WERI-Rb-1 (cell line): ENCODE results near the gene EDAR.

Source experiments
- DNase-seq: peaks from one replicate; pipeline ENCODE4 v3.0.0-alpha.2; 2020
- H3K27ac ChIP-seq: fragments of 250-450 bp; sonication (Bioruptor Pico); 2 replicates; pipeline ENCODE4 v1.5.1; 2020; ENCODE audit warnings: mild to moderate bottlenecking, moderate library complexity
- H3K27me3 ChIP-seq: fragments of 250-450 bp; sonication (Bioruptor Pico); 2 replicates; pipeline ENCODE4 v1.5.1; 2021; ENCODE audit warnings: mild to moderate bottlenecking, low read depth, moderate library complexity; ENCODE audit not compliant: insufficient read depth, severe bottlenecking
- H3K36me3 ChIP-seq: fragments of 250-450 bp; sonication (Bioruptor Pico); 2 replicates; pipeline ENCODE4 v1.5.1; 2020; ENCODE audit warnings: mild to moderate bottlenecking, moderate library complexity
- H3K4me3 ChIP-seq: 2 replicates; pipeline ENCODE4 v1.5.1; 2011; ENCODE audit warnings: low read depth, mild to moderate bottlenecking, control low read depth, low read length
- H3K9me3 ChIP-seq: fragments of 250-450 bp; sonication (Bioruptor Pico); 2 replicates; pipeline ENCODE4 v1.5.1; 2021; ENCODE audit warnings: mild to moderate bottlenecking, moderate library complexity; ENCODE audit not compliant: severe bottlenecking
- CTCF ChIP-seq: IDR thresholded peaks from 2 replicates; pipeline ENCODE4 v1.5.1; 2011; ENCODE audit warnings: low read depth, mild to moderate bottlenecking, control low read depth, inconsistent platforms, low read length

Gene EDAR

DNA sequence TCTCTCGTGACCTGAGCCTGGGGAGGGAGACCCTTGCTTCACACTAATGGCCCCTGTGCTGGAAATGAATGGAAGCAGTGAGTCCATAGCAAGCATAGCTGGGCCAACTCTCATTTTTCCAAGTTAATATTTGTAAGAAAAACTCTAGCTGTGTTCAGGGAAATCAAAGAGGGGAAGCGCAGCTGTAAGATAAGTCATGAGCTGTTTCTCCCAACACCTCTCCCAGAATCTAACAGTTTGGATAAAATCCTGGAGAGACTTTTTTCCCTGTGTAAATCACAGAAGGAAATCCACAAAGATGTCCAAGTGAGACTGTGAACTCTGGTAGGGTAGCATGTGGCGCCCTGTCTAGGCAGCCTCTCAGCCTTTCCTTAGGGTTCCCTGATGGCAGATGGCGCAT, 27.2 kb downstream of the EDAR start:
- Histone ChIP-seq H3K9me3 (no peaks in the 10 kb centered on the region), H3K27ac (no peak overlapping the region), H3K4me3 (no peak overlapping the region), H3K36me3 (no peaks in the 10 kb centered on the region), H3K27me3 (no peaks in the 10 kb centered on the region)
- DNase-seq: no peak
- no peak for TF ChIP-seq CTCF

DNA sequence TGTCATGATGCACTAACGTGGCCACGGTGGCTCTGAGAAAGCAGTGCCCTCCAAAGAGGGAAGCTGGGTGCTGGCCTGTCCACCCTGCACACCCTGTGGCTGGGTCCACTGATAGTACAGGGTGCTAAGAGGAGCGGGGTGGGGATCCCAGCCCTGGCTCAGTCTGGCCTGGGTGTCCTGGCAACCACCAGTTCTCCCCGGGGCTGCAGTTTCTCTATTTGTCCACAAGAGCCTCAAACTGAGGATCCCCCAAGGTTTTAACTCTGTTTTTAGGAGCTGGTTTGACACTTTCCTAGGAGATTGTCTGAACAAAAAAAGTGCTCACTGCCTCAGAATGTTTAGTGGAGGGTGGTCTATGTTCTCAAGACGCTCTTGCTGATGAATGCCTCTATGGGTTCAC, 29.0 kb downstream of the EDAR start:
- Histone ChIP-seq H3K27ac (no peak overlapping the region), H3K36me3 (no peaks in the 10 kb centered on the region), H3K4me3 (no peak overlapping the region), H3K27me3 (no peaks in the 10 kb centered on the region), H3K9me3 (no peaks in the 10 kb centered on the region)
- TF ChIP-seq CTCF: no peak
- DNase-seq: no peak

DNA sequence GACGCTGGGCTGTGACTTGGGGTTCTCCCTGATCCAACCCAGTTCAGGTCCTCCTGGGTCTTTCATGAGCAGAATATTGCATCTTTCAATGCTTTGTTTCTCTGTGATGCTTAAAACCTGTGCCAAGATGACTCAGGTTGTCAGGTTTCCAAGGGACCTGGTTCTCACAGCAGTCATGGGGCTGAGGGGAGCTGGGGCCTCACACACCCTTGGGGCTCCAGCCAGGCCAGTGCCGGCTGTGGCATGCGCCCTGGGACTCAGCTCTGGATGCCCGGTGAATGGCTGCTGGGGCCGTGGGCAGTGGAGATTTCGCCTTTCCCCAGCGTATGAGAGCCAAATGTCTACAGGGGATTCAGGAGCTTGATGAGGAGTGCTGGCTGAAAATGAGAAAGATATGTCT, 29.6 kb downstream of the EDAR start:
- no peak for DNase-seq
- H3K9me3 ChIP-seq: no peaks in the 10 kb centered on the region
- no peak overlapping the region for H3K27ac ChIP-seq
- TF ChIP-seq CTCF: no peak
- H3K4me3 ChIP-seq: no peak overlapping the region
- H3K36me3 ChIP-seq: no peaks in the 10 kb centered on the region
- H3K27me3 ChIP-seq: no peaks in the 10 kb centered on the region

- Histone ChIP-seq H3K36me3 (no peaks in the 10 kb centered on the region), H3K27me3 (no peaks in the 10 kb centered on the region), H3K4me3 (no peak overlapping the region), H3K27ac (no peak overlapping the region), H3K9me3 (no peaks in the 10 kb centered on the region)
- no peak for DNase-seq
- no peak for TF ChIP-seq CTCF
Observed at GRCh38 chr2:108958632-108959341, 30.2 kb downstream of the EDAR start.

DNA sequence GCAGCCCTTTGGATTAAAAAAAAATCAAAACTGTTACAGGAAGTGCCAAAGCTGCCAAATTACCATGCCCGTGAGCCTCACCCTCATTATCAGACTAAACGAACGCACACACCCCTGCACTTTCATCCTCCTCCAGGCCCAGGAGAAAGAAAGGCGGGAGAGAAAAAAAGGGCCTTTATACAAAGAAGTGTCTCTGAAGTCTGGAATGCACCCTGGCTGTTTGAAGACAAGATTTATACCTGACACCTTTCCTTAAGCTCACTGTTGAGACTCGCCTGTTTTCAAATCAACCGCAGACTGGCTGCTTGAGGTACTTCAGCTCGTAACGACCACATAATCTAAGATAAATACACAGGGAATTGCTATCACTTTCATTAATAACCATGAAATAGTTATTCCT, 31.0 kb downstream of the EDAR start:
- H3K9me3 ChIP-seq: no peaks in the 10 kb centered on the region
- H3K36me3 ChIP-seq: no peaks in the 10 kb centered on the region
- H3K27ac ChIP-seq: no peak overlapping the region
- no peak overlapping the region for H3K4me3 ChIP-seq
- TF ChIP-seq CTCF: no peak
- DNase-seq: no peak
- no peaks in the 10 kb centered on the region for H3K27me3 ChIP-seq

DNA sequence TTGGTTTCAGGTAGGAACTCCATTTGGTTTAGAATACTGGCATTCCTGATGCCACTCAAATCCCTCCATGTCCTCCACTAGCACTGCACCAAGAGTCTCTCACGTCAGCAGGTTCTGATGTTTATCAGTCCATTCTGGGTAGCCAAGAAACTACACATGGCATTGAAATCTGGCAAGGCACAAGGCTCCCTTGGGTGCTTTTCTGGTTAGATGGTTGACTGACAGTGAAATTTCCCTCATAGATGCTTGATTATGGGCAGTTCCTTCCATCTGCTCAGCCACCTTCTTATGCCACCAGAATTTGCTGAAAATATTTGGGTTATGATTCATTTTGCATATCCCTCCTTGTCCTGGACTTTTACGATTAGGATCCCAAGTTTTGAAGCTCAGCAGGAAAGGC, 32.6 kb downstream of the EDAR start:
- H3K4me3 ChIP-seq: no peak overlapping the region
- no peak for TF ChIP-seq CTCF
- H3K27me3 ChIP-seq: no peaks in the 10 kb centered on the region
- no peak overlapping the region for H3K27ac ChIP-seq
- no peak for DNase-seq
- H3K9me3 ChIP-seq: no peaks in the 10 kb centered on the region
- H3K36me3 ChIP-seq: no peaks in the 10 kb centered on the region
